NCI-H2227 (cell line): ENCODE results near the gene LIMS1.
"Not testable (repeated sequence)": the region's sequence is repeated elsewhere in the genome, so short reads cannot be mapped to it uniquely, and the experiment has no call there.

Source experiments
- DNase-seq: peaks from one replicate; lab custom pipeline; 2025; ENCODE audit not compliant: unreplicated experiment; lab: John Stamatoyannopoulos, UW

LIMS1 gene

GRCh38 chr2:108657517-108657916 lies 123.2 kb downstream of the LIMS1 start:
- DNase-seq = not testable (repeated sequence)

- not testable (repeated sequence) for DNase-seq
Measured at GRCh38 chr2:108658553-108658952, 124.3 kb downstream of the LIMS1 start.

- DNase-seq = not testable (repeated sequence)
Measured at GRCh38 chr2:108661493-108661892, 127.2 kb downstream of the LIMS1 start.

- DNase-seq = not testable (repeated sequence)
Measured at GRCh38 chr2:108662207-108662612, 127.9 kb downstream of the LIMS1 start.

- not testable (repeated sequence) for DNase-seq
Measured at GRCh38 chr2:108663346-108663745, 129.1 kb downstream of the LIMS1 start.

- DNase-seq = not testable (repeated sequence)
Measured at GRCh38 chr2:108664089-108664488, 129.8 kb downstream of the LIMS1 start.

GRCh38 chr2:108664979-108665378 lies 130.7 kb downstream of the LIMS1 start:
- not testable (repeated sequence) for DNase-seq

GRCh38 chr2:108665975-108666374 lies 131.7 kb downstream of the LIMS1 start:
- DNase-seq = not testable (repeated sequence)

GRCh38 chr2:108667140-108667539 lies 132.9 kb downstream of the LIMS1 start:
- DNase-seq = not testable (repeated sequence)

GRCh38 chr2:108670282-108670681 lies 136.0 kb downstream of the LIMS1 start:
- DNase-seq = not testable (repeated sequence)

GRCh38 chr2:108672200-108672805 lies 138.0 kb downstream of the LIMS1 start:
- DNase-seq = not testable (repeated sequence)

- not testable (repeated sequence) for DNase-seq
Measured at GRCh38 chr2:108676522-108676921, 142.3 kb downstream of the LIMS1 start.

GRCh38 chr2:108677239-108677744 lies 143.0 kb downstream of the LIMS1 start:
- DNase-seq = not testable (repeated sequence)

- DNase-seq = not testable (repeated sequence)
Measured at GRCh38 chr2:108678198-108678651, 144.0 kb downstream of the LIMS1 start.

GRCh38 chr2:108680805-108681204 lies 146.5 kb downstream of the LIMS1 start:
- not testable (repeated sequence) for DNase-seq

GRCh38 chr2:108688818-108689756 lies 154.8 kb downstream of the LIMS1 start:
- not testable (repeated sequence) for DNase-seq

- DNase-seq = not testable (repeated sequence)
Measured at GRCh38 chr2:108690001-108690400, 155.7 kb downstream of the LIMS1 start.

GRCh38 chr2:108691447-108691846 lies 157.2 kb downstream of the LIMS1 start:
- no peak for DNase-seq

GRCh38 chr2:108701208-108701607 lies 166.9 kb downstream of the LIMS1 start:
- no peak for DNase-seq

GRCh38 chr2:108701806-108702205 lies 167.5 kb downstream of the LIMS1 start:
- DNase-seq = no peak

GRCh38 chr2:108704871-108705270 lies 170.6 kb downstream of the LIMS1 start:
- no peak for DNase-seq

GRCh38 chr2:108707300-108707699 lies 173.0 kb downstream of the LIMS1 start:
- no peak for DNase-seq
